Measurements from ENCODE around the gene RGL1.

The RGL1 gene

GRCh38 chr1:183915625-183916510 lies 110.9 kb downstream of the RGL1 start:
- DNase-seq (ENCODE audit: low read depth in 2 of 2) = peak; percentile 21 to 37

- DNase-seq (ENCODE audit: low read depth in 2 of 2) = no peak
Observed at GRCh38 chr1:183916574-183916973, 111.7 kb downstream of the RGL1 start.

- DNase-seq (ENCODE audit: low read depth in 2 of 2) = no peak
Observed at GRCh38 chr1:183918589-183918988, 113.7 kb downstream of the RGL1 start.

- no peak for DNase-seq (ENCODE audit: low read depth in 2 of 2)
Observed at GRCh38 chr1:183920651-183921050, 115.7 kb downstream of the RGL1 start.

GRCh38 chr1:183922197-183922596 lies 117.3 kb downstream of the RGL1 start:
- no peak for DNase-seq (ENCODE audit: low read depth in 2 of 2)

GRCh38 chr1:183925947-183926346 lies 121.0 kb downstream of the RGL1 start:
- DNase-seq (ENCODE audit: low read depth in 2 of 2) = no peak

- DNase-seq (ENCODE audit: low read depth in 2 of 2) = no peak
Observed at GRCh38 chr1:183926983-183927382, 122.1 kb downstream of the RGL1 start.

- no peak for DNase-seq (ENCODE audit: low read depth in 2 of 2)
Observed at GRCh38 chr1:183931646-183932271, 126.8 kb downstream of the RGL1 start.

- DNase-seq (ENCODE audit: low read depth in 2 of 2) = no peak
Observed at GRCh38 chr1:183932412-183932811, 127.5 kb downstream of the RGL1 start.

GRCh38 chr1:183933528-183934179 lies 128.7 kb downstream of the RGL1 start:
- no peak for DNase-seq (ENCODE audit: low read depth in 2 of 2)

- DNase-seq (ENCODE audit: low read depth in 2 of 2) = no peak
Observed at GRCh38 chr1:183934314-183934713, 129.4 kb downstream of the RGL1 start.

- no peak for DNase-seq (ENCODE audit: low read depth in 2 of 2)
Observed at GRCh38 chr1:183936009-183936408, 131.1 kb downstream of the RGL1 start.

GRCh38 chr1:183936791-183937190 lies 131.9 kb downstream of the RGL1 start:
- DNase-seq (ENCODE audit: low read depth in 2 of 2) = no peak

GRCh38 chr1:183937611-183938010 lies 132.7 kb downstream of the RGL1 start:
- DNase-seq (ENCODE audit: low read depth in 2 of 2) = no peak

- no peak for DNase-seq (ENCODE audit: low read depth in 2 of 2)
Observed at GRCh38 chr1:183941001-183941400, 136.1 kb downstream of the RGL1 start.

- no peak for DNase-seq (ENCODE audit: low read depth in 2 of 2)
Observed at GRCh38 chr1:183942933-183943693, 138.2 kb downstream of the RGL1 start.

GRCh38 chr1:183945428-183946319 lies 140.8 kb downstream of the RGL1 start:
- DNase-seq (ENCODE audit: low read depth in 2 of 2) = no peak

- DNase-seq (ENCODE audit: low read depth in 2 of 2) = no peak
Observed at GRCh38 chr1:183946320-183946613, 141.3 kb downstream of the RGL1 start.

- no peak for DNase-seq (ENCODE audit: low read depth in 2 of 2)
Observed at GRCh38 chr1:183947988-183948387, 143.1 kb downstream of the RGL1 start.

GRCh38 chr1:183952101-183952500 lies 147.2 kb downstream of the RGL1 start:
- DNase-seq (ENCODE audit: low read depth in 2 of 2) = no peak

- DNase-seq (ENCODE audit: low read depth in 2 of 2) = no peak
Observed at GRCh38 chr1:183953031-183953430, 148.1 kb downstream of the RGL1 start.

All from stimulated activated CD8-positive, alpha-beta memory T cell treated with anti-CD3 and anti-CD28 coated beads, Interleukin-2, amount 100 ng/mL, for 1 hour (primary cell).